Retinal pigment epithelial cell (primary cell): ENCODE data around the gene ENPP1.

Source experiments
- DNase-seq: peaks from one replicate; pipeline ENCODE4 v3.0.0-alpha.2; 2010; ENCODE audit warnings: low read depth
- H3K4me3 ChIP-seq: 2 replicates; pipeline ENCODE4 v1.5.1; 2011; ENCODE audit warnings: mild to moderate bottlenecking, low read length, control low read depth, moderate library complexity
- CTCF ChIP-seq: conservative IDR thresholded peaks from 2 replicates; pipeline ENCODE4 v1.5.1; 2011; ENCODE audit warnings: low read depth, low read length, control low read depth, inconsistent platforms

ENPP1 gene

GRCh38 chr6:131862476-131862875 lies 54.7 kb downstream of the ENPP1 start:
- no peak for TF ChIP-seq CTCF
- no peak for DNase-seq
- H3K4me3 ChIP-seq: no peak overlapping the region

GRCh38 chr6:131867744-131868143 lies 59.9 kb downstream of the ENPP1 start:
- no peak overlapping the region for H3K4me3 ChIP-seq
- TF ChIP-seq CTCF: no peak
- no peak for DNase-seq

GRCh38 chr6:131868836-131869235 lies 61.0 kb downstream of the ENPP1 start:
- DNase-seq: no peak
- no peak for TF ChIP-seq CTCF

GRCh38 chr6:131875647-131876046 lies 67.8 kb downstream of the ENPP1 start:
- TF ChIP-seq CTCF: no peak
- no peak overlapping the region for H3K4me3 ChIP-seq
- DNase-seq: no peak

More at GRCh38 chr6:131868836-131869235, 61.0 kb downstream of the ENPP1 start:
- no peak overlapping the region for H3K4me3 ChIP-seq

GRCh38 chr6:131876545-131876944 lies 68.7 kb downstream of the ENPP1 start:
- DNase-seq: no peak
- TF ChIP-seq CTCF: no peak
- H3K4me3 ChIP-seq: no peak overlapping the region

GRCh38 chr6:131877999-131878789 lies 70.4 kb downstream of the ENPP1 start:
- TF ChIP-seq CTCF: no peak
- H3K4me3 ChIP-seq: no peak overlapping the region
- no peak for DNase-seq

- H3K4me3 ChIP-seq: no peak overlapping the region
- no peak for DNase-seq
- no peak for TF ChIP-seq CTCF
Observed at GRCh38 chr6:131883016-131883415, 75.2 kb downstream of the ENPP1 start.
